ENCODE results near the gene UNC119B. TPM values are rescaled to one million over a fixed set of nuclear protein-coding genes. Genes with fewer than 3 reads are reported as not detected.
"Not testable (repeated sequence)": the region's sequence is repeated elsewhere in the genome, so short reads cannot be mapped to it uniquely, and the experiment has no call there.

The UNC119B gene
- total RNA-seq, 4 donors from 2014 or later: 9.8 to 25.4 (median 21.5) TPM

DNA sequence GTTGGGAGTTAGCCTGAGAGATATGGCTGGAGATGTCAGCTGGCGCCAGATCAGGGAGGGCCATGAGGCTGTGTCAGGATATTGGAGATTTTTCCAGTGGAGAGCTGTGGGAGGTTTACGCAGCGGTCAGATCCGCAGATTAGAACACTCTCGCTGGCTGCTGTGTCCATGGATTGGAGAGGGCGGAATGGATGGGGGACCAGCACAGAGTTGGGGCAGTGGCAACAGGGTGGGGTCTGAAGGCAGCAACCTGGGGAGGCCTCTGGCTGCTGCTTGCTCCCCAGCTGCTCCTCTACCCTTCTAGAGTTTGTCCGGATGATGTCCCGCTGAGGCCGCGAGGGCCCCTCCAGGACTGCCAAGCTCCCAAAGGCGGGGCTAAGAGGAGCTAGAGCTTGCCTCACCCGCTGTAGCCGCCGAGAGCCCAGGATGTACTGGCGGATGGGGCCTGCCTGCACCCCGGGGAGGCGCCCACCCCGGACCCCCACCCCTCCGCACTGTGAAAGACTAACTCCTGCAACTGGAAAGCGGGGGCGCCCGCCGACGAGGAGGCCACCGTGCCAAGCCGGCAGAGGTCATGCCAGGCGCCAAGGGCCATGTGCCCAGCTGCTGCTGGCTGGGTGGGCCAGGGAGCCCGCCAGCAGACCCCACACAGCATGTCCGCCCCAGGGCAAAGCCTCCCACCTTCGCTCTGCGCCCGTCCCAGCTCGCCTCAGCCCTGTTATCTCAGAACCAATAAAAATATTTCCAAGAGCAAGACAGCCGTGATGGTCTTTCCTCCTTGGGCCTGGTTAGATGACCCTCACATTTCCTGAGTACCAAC lies 43.5 kb upstream of the UNC119B start:
- 91% methylated on average over 25 of the region's 34 CpGs; no CpG with 5 or more reads in 1 of the 2 donors for WGBS, 2 donors (ENCODE audit: low coverage in 1 of 2)
- H3K9me3 ChIP-seq: no peaks in the 10 kb centered on the region
- H3K4me1 ChIP-seq: peaks cover 0 to 17% (median 14%) of the 10 kb centered on the region in 4 donors
- DNase-seq: no peak
- TF ChIP-seq, protein P1, sequence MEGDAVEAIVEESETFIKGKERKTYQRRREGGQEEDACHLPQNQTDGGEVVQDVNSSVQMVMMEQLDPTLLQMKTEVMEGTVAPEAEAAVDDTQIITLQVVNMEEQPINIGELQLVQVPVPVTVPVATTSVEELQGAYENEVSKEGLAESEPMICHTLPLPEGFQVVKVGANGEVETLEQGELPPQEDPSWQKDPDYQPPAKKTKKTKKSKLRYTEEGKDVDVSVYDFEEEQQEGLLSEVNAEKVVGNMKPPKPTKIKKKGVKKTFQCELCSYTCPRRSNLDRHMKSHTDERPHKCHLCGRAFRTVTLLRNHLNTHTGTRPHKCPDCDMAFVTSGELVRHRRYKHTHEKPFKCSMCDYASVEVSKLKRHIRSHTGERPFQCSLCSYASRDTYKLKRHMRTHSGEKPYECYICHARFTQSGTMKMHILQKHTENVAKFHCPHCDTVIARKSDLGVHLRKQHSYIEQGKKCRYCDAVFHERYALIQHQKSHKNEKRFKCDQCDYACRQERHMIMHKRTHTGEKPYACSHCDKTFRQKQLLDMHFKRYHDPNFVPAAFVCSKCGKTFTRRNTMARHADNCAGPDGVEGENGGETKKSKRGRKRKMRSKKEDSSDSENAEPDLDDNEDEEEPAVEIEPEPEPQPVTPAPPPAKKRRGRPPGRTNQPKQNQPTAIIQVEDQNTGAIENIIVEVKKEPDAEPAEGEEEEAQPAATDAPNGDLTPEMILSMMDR (IDR thresholded peaks at IDR 0.05): no peak
- TF ChIP-seq EP300 (IDR thresholded peaks at IDR 0.05; ENCODE audit: low read depth) (no peak), POLR2AphosphoS5 (IDR thresholded peaks at IDR 0.05) (no peak), POLR2A (IDR thresholded peaks at IDR 0.05) (no peak)
- no peaks in the 10 kb centered on the region for H3K27me3 ChIP-seq
- in situ Hi-C loops (cut with MboI; ENCODE audit: low pct_ligation_motif_present in 1 of 4, low pct_unique_long_range_greater_than_20kb in 1 of 4, low sequenced_read_pairs in 3 of 4): no loop called here
- intact Hi-C loops (cut with DNase I; ENCODE audit: low total_unique reads): no loop called here
- no peaks in the 10 kb centered on the region for H3K36me3 ChIP-seq
- no peak overlapping the region for H3K27ac ChIP-seq
- no peak overlapping the region for H3K4me3 ChIP-seq

DNA sequence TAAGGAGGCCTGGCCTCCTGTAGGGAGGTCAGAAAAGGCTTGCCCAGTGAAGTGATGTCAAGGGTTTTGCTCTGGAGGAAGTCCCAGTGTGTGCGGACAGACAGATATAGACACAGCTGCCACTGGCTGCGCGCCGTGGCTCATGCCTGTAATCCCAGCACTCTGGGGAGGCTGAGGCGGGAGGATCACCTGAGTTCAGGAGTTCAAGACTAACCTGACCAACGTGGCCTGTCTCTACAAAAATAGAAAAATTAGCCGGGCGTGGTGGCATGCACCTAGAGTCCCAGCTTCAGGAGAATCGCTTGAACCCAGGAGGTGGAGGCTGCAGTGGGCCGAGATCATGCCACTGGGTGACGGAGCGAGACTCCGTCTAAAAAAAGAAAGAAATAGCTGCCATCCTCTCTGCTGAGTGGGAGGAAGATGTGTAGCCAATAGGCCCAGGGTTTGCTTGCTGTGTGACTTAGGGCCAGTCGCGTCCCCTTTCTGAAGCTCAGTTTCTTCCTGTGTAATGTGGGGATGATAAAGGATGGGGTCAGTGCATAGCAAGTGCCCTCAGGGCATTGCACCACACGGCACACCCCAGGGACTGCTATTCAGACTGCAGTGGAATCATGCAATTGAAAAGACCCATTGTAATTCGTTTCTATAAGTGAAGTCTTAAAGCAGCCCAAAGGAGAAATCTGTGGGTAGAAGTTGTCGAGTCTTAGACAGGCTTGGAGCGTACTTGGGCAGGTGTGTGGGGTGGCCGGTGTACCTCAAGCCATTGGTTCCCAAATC lies 42.0 kb upstream of the UNC119B start:
- intact Hi-C loops (cut with DNase I; ENCODE audit: low total_unique reads) (no loop called here), in situ Hi-C loops (cut with MboI; ENCODE audit: low pct_ligation_motif_present in 1 of 4, low pct_unique_long_range_greater_than_20kb in 1 of 4, low sequenced_read_pairs in 3 of 4) (no loop called here)
- no peak for DNase-seq
- Histone ChIP-seq H3K27ac (no peak overlapping the region), H3K9me3 (no peaks in the 10 kb centered on the region), H3K27me3 (no peaks in the 10 kb centered on the region), H3K36me3 (no peaks in the 10 kb centered on the region), H3K4me3 (no peak overlapping the region), H3K4me1 (peaks cover 0 to 17% (median 14%) of the 10 kb centered on the region in 4 donors)
- TF ChIP-seq, protein P1 (IDR thresholded peaks at IDR 0.05): no peak
- WGBS, 2 donors (ENCODE audit: low coverage in 1 of 2): 81 to 100% methylated on average over 3 to 20 of the region's 20 CpGs

DNA sequence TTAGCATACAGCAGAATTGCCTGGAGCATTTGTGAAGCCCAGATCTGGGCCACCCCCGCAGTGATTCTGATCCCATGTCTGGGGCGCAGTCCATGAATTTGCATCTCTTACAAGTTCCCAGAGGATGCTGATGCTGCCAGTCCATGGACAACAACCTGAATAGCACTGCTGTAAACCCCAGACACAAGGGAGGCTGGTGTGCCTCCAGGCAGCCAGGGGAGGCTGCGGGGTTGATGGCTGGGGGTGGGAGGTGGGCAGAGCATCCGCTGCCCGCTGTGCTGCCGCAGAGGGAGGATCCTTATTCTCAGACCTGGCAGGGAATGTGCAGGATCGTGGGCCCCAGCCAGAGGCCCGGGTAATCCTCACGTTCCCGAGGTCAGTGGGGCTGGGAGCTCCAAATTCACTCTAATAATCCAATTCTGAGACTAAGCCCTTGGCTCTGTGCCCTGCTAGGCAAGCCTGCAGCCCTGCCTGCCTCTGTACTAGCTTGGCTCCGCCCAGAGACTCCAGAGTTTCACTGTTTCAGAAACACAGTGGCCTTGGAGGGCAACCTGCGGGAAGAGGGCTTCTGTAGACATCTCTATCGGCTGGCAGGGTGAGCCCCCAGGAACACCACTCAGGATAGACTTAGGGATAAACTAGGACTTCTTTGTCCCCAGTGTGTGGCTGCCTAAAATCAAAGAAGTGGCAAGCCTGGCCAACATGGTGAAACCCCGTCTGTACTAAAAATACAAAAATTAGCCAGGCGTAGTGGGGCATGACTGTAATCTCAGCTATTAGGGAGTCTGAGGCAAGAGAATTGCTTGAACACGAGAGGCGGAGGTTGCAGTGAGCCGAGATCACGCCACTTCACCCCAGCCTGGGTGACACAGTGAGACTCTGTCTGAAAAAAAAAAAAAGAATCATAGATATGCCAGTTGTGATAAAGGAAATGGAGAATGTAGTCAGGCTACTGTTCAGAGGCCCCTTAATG lies 41.1 kb upstream of the UNC119B start:
- H3K27ac ChIP-seq: peak overlapping the region in 3 of 4 donors; percentile 29 to 54 (median 52)
- no peaks in the 10 kb centered on the region for H3K36me3 ChIP-seq
- TF ChIP-seq EP300 (IDR thresholded peaks at IDR 0.05; ENCODE audit: low read depth) (no peak), POLR2A (IDR thresholded peaks at IDR 0.05) (no peak), POLR2AphosphoS5 (IDR thresholded peaks at IDR 0.05) (no peak)
- TF ChIP-seq, protein P1 (IDR thresholded peaks at IDR 0.05): no peak
- intact Hi-C loops (cut with DNase I; ENCODE audit: low total_unique reads): no loop called here
- peak; percentile 55 for DNase-seq
- WGBS, 2 donors (ENCODE audit: low coverage in 1 of 2): 43 to 60% methylated on average over 1 to 19 of the region's 19 CpGs
- H3K27me3 ChIP-seq: no peaks in the 10 kb centered on the region
- in situ Hi-C loops (cut with MboI; ENCODE audit: low pct_ligation_motif_present in 1 of 4, low pct_unique_long_range_greater_than_20kb in 1 of 4, low sequenced_read_pairs in 3 of 4): no loop called here
- no peaks in the 10 kb centered on the region for H3K9me3 ChIP-seq
- H3K4me1 ChIP-seq: peaks cover 0 to 17% (median 14%) of the 10 kb centered on the region in 4 donors
- H3K4me3 ChIP-seq: no peak overlapping the region

DNA sequence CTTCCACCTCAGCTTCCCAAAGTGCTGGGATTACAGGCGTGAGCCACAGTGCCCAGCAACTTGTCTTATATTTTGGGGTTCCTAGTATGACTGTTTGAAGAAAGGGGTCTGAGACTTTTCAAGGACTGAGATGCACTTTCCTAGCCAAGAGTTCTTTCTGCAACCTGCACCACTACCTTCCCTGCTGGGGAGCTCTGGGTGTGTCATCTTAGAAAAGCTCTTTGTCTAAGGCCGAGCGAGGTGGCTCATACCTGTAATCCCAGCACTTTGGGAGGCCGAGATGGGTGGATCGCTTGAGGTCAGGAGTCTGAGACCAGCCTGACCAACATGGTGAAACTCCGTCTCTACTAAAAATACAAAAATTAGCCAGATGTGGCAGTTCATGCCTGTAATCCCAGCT lies 40.0 kb upstream of the UNC119B start:
- H3K9me3 ChIP-seq; intact Hi-C loops (cut with DNase I; ENCODE audit: low total_unique reads); H3K27me3 ChIP-seq; in situ Hi-C loops (cut with MboI; ENCODE audit: low pct_ligation_motif_present in 1 of 4, low pct_unique_long_range_greater_than_20kb in 1 of 4, low sequenced_read_pairs in 3 of 4); H3K36me3 ChIP-seq; H3K4me3 ChIP-seq; DNase-seq: not testable (repeated sequence)
- H3K4me1 ChIP-seq: peaks cover 0 to 17% (median 14%) of the 10 kb centered on the region in 4 donors
- 29 to 54% methylated on average over 1 to 6 of the region's 6 CpGs for WGBS, 2 donors (ENCODE audit: low coverage in 1 of 2)
- peak overlapping the region in 2 of 4 donors; percentile 52 to 54 for H3K27ac ChIP-seq
